Measurements from ENCODE around the gene MPDU1. TPM values are rescaled to one million over a fixed set of nuclear protein-coding genes. Genes with fewer than 3 reads are reported as not detected.
A peak's percentile ranks its signal among the peaks of the same experiment; 100 is the strongest.

Gene MPDU1
- total and polyA plus RNA-seq, 10 of the 15 experiments (the other 5 are each of a cell fraction or from before 2014, with no cell fraction given) = 3.6 to 138 (median 78.9) TPM

GRCh38 chr17:7562208-7562605, 21.4 kb upstream of the MPDU1 start (continued):
- no peak for TF ChIP-seq ZSCAN29 (IDR thresholded peaks at IDR 0.05)
- TF ChIP-seq, protein P1, sequence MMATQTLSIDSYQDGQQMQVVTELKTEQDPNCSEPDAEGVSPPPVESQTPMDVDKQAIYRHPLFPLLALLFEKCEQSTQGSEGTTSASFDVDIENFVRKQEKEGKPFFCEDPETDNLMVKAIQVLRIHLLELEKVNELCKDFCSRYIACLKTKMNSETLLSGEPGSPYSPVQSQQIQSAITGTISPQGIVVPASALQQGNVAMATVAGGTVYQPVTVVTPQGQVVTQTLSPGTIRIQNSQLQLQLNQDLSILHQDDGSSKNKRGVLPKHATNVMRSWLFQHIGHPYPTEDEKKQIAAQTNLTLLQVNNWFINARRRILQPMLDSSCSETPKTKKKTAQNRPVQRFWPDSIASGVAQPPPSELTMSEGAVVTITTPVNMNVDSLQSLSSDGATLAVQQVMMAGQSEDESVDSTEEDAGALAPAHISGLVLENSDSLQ (IDR thresholded peaks at IDR 0.05) = no peak

DNA sequence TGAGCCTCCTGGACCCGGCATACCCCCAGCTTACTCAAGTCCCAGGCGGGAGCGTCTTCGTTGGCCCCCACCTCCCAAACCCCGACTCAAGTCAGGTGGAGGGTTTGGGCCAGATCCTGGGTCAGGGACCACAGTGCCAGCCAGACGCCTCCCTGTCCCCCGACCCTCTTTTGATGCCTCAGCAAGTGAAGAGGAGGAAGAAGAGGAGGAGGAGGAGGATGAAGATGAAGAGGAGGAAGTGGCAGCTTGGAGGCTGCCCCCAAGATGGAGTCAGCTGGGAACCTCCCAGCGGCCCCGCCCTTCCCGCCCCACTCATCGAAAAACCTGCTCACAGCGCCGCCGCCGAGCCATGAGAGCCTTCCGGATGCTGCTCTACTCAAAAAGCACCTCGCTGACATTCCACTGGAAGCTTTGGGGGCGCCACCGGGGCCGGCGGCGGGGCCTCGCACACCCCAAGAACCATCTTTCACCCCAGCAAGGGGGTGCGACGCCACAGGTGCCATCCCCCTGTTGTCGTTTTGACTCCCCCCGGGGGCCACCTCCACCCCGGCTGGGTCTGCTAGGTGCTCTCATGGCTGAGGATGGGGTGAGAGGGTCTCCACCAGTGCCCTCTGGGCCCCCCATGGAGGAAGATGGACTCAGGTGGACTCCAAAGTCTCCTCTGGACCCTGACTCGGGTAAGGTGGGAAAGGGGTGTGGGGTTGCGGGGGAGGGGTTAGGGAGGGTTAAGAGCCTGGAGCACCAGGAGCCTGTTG, 20.4 kb upstream of the MPDU1 start:
- Histone ChIP-seq H3K27ac (ENCODE audit: control insufficient read depth, insufficient read depth) (no peak overlapping the region), H3K4me1 (ENCODE audit: control insufficient read depth, insufficient read depth, low read length) (peaks cover 27% of the 10 kb centered on the region), H4K20me1 (ENCODE audit: control insufficient read depth, insufficient read depth) (no peaks in the 10 kb centered on the region), H2AFZ (ENCODE audit: control insufficient read depth, low read depth, low read length) (no peak overlapping the region), H3K9me3 (replicated peaks; ENCODE audit: control insufficient read depth, insufficient read depth, low read length) (no peaks in the 10 kb centered on the region), H3K9ac (ENCODE audit: control insufficient read depth, insufficient read depth, low read length) (peak overlapping the region; percentile 83), H3K36me3 (ENCODE audit: control insufficient read depth in 2 of 2, insufficient read depth in 2 of 2, low read length in 1 of 2) (peaks cover 13 to 14% of the 10 kb centered on the region in 2 experiments; a peak in 3 of 4 replicates), H3K79me2 (ENCODE audit: control insufficient read depth, insufficient read depth, low read length) (peaks cover 34% of the 10 kb centered on the region), H3K4me2 (ENCODE audit: control insufficient read depth, insufficient read depth) (peak overlapping the region; percentile 87), H3K27me3 (replicated peaks in 1 of 2; ENCODE audit: control insufficient read depth in 2 of 2, insufficient read depth in 2 of 2, low read length in 1 of 2) (no peaks in the 10 kb centered on the region), H3K4me3 (peak overlapping the region; percentile 92)
- ChIA-PET CTCF (no interaction called here), RAD21 (ENCODE audit: unreplicated experiment) (no interaction called here), POLR2A (interaction anchor here (1.1 to 2.2 kb wide), 2 partner anchors 21 to 128 kb away, joined by 3 to 6 read pairs; partner anchors contain the start of gene TMEM102), SMC1A (ENCODE audit: uncharacterized antibody, unreplicated experiment) (no interaction called here)
- 91% methylated on average over 23 of the region's 30 CpGs for WGBS (ENCODE audit: insufficient coverage, insufficient replicate concordance, low lambda C conversion rate, missing lambda C conversion rate)
- FAIRE-seq (no peak), ATAC-seq (no peak), DNase-seq (ENCODE audit: low read depth, low spot score) (no peak)
- no TSS peak for BruUV-seq (replicated peaks)
- in situ Hi-C loops (cut with MboI) = loop anchor here (25.0 kb wide), 1 partner anchor 526 kb away; the partner anchor contains the start of genes SLC16A11 and SLC16A13
- intact Hi-C loops (cut with micrococcal nuclease; ENCODE audit: unreplicated experiment) = loop anchor here (5.0 kb wide), 1 partner anchor 126 kb away; the partner anchor contains the start of genes FGF11 and TMEM102
- TF ChIP-seq ZNF274 (IDR thresholded peaks at IDR 0.05; ENCODE audit: insufficient read depth, insufficient read length) (no peak), POLR2A (IDR thresholded peaks at IDR 0.05; ENCODE audit: low read depth, low read length) (0 out of 2 replicates have a peak, but pooled peaks have one; percentile 11), MTA3 (IDR thresholded peaks at IDR 0.05; ENCODE audit: borderline replicate concordance, low read length) (no peak), TARDBP (IDR thresholded peaks at IDR 0.05; ENCODE audit: borderline replicate concordance) (no peak), JUNB (IDR thresholded peaks at IDR 0.05) (no peak)

Data from GM12878 (cell line).